Upper lobe of right lung (tissue), 1 donor: ENCODE measurements around the gene DPH1. TPM values are rescaled to one million over a fixed set of nuclear protein-coding genes. Genes with fewer than 3 reads are reported as not detected.

Experiments used
- ATAC-seq: fragments of 200-7000 bp; cut with Tn5 transposase; one replicate; pipeline ENCODE4 v1.9.1; 2020; ENCODE audit warnings: mild to moderate bottlenecking, moderate library complexity
- DNase-seq: peaks from one replicate; pipeline ENCODE4 v3.0.0-alpha.2; 2020
- H3K27ac ChIP-seq: fragments of 200-600 bp; one replicate; pipeline ENCODE4 v1.8.0; 2022
- H3K27me3 ChIP-seq: fragments of 200-600 bp; one replicate; pipeline ENCODE4 v1.8.0; 2022; ENCODE audit warnings: mild to moderate bottlenecking
- H3K36me3 ChIP-seq: fragments of 200-600 bp; one replicate; pipeline ENCODE4 v1.8.0; 2022
- H3K4me1 ChIP-seq: fragments of 200-600 bp; one replicate; pipeline ENCODE4 v1.8.0; 2022
- H3K4me3 ChIP-seq: fragments of 200-600 bp; one replicate; pipeline ENCODE4 v1.8.0; 2022; ENCODE audit warnings: mild to moderate bottlenecking
- H3K9me3 ChIP-seq: fragments of 200-600 bp; one replicate; pipeline ENCODE4 v1.8.0; 2022
- intact Hi-C: fragments of 100-400 bp; cut with DNase I; formaldehyde crosslinking; loops from one replicate; pipeline ENCODE4 v1.11.0; 2022
- total RNA-seq: library from RNA; stranded (reverse); fragmentation: NEBNext Ultra II Directional; extraction: Animal tissue kit (Norgen Biotek cat#: 25700); gene quantifications from one replicate; pipeline ENCODE4 v1.2.1, GENCODE V29; 2021
- TF ChIP-seq, protein P1 (sequence below): fragments of 200-600 bp; IDR thresholded peaks from one replicate; pipeline ENCODE4 v1.8.0; 2022; ENCODE audit warnings: antibody characterized with exemption
- donor health status: DM: no; HTN: yes; CAD: no; lungs with severe emphysema.

Gene DPH1
- total RNA-seq, 1 donor from 2014 or later: 47.8 TPM

DNA sequence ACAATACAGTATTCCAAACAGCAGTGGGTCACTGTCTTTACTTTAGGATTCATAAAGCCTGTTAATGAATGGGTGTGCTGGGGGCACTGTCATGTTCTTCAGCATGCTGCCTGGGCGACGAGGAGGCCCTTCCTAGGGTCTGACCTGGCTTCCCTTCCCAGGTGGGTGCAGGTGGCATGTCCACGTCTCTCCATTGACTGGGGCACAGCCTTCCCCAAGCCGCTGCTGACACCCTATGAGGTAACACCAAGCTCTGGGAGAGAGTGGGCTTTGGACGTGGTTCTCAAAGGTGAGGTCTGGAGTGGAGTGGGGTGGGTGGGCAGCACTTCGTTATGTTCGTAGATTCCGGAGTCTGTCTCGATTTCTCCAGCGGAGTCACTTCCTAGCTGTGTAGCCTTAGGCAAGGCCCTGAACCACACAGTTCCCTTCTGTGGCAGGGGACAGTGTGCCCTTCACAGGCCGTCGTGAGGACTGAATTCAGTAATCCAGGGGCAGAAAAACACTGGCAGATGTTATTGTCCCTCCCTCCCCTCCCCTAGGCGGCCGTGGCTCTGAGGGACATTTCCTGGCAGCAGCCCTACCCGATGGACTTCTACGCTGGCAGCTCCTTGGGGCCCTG, 11.1 kb downstream of the DPH1 start:
- Histone ChIP-seq H3K27me3 (no peaks in the 10 kb centered on the region), H3K4me3 (peak overlapping the region; percentile 80), H3K36me3 (peaks cover 52% of the 10 kb centered on the region), H3K27ac (peak overlapping the region; percentile 94), H3K4me1 (peaks cover 13% of the 10 kb centered on the region), H3K9me3 (no peaks in the 10 kb centered on the region)
- ATAC-seq (no peak), DNase-seq (no peak)
- TF ChIP-seq, protein P1, sequence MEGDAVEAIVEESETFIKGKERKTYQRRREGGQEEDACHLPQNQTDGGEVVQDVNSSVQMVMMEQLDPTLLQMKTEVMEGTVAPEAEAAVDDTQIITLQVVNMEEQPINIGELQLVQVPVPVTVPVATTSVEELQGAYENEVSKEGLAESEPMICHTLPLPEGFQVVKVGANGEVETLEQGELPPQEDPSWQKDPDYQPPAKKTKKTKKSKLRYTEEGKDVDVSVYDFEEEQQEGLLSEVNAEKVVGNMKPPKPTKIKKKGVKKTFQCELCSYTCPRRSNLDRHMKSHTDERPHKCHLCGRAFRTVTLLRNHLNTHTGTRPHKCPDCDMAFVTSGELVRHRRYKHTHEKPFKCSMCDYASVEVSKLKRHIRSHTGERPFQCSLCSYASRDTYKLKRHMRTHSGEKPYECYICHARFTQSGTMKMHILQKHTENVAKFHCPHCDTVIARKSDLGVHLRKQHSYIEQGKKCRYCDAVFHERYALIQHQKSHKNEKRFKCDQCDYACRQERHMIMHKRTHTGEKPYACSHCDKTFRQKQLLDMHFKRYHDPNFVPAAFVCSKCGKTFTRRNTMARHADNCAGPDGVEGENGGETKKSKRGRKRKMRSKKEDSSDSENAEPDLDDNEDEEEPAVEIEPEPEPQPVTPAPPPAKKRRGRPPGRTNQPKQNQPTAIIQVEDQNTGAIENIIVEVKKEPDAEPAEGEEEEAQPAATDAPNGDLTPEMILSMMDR: no peak
- intact Hi-C loops: no loop called here

DNA sequence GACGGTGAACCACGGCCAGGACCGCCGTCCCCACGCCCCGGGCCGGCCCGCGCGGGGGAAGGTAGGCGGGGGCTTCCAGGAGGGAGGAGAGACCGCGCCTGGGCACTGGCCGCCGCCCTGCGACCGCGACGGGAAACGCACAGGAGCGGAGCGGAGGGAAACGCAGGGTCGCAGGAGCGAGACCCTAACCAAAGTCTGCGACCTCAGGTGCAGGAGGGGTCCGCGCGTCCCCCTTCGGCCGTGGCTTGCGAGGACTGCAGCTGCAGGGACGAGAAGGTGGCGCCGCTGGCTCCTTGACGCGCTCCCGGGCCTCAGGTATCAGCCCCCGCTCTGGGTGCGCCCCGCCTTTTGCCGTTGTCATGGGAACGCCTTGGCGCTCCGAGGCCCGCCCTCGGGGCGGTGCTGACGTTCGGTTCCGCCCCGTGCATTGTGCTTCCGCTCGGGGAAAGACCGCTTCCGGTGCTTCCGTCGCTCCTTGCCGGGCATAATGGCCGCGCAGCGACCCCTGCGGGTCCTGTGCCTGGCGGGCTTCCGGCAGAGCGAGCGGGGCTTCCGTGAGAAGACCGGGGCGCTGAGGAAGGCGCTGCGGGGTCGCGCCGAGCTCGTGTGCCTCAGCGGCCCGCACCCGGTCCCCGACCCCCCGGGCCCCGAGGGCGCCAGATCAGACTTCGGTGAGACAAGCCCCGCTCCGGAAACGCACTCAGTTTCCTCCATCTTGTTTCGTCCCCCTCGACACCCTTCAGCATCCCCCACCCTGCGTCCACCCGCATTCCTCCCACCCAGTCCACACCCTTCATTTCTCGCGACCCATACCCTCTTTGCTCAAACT, 11.8 kb downstream of the DPH1 start, which contains the start of gene OVCA2:
TSS of gene OVCA2 (plus strand) at position 462 of the 829 bp plus-strand sequence. CDS start at position 488, 26 bp downstream.
- H3K4me3 ChIP-seq: peak within 1 kb of the TSS; percentile 80
- peak; percentile 97 for ATAC-seq
- intact Hi-C loops: no loop called here
- peak; percentile 97 for DNase-seq
- no peaks in the 10 kb centered on the region for H3K27me3 ChIP-seq
- peaks cover 13% of the 10 kb centered on the region for H3K4me1 ChIP-seq
- H3K9me3 ChIP-seq: no peaks in the 10 kb centered on the region
- peak within 1 kb of the TSS; percentile 94 for H3K27ac ChIP-seq
- TF ChIP-seq, protein P1: peak; percentile 51
- H3K36me3 ChIP-seq: peaks cover 45% of the 10 kb centered on the region

- no peak for ATAC-seq
- Histone ChIP-seq H3K27ac (peak overlapping the region; percentile 94), H3K27me3 (no peaks in the 10 kb centered on the region), H3K36me3 (peaks cover 39% of the 10 kb centered on the region), H3K4me1 (peaks cover 13% of the 10 kb centered on the region), H3K9me3 (no peaks in the 10 kb centered on the region), H3K4me3 (peak overlapping the region; percentile 80)
- DNase-seq: no peak
- intact Hi-C loops: no loop called here
- TF ChIP-seq, protein P1: no peak
Measured at GRCh38 chr17:2042390-2042847, 12.5 kb downstream of the DPH1 start.

DNA sequence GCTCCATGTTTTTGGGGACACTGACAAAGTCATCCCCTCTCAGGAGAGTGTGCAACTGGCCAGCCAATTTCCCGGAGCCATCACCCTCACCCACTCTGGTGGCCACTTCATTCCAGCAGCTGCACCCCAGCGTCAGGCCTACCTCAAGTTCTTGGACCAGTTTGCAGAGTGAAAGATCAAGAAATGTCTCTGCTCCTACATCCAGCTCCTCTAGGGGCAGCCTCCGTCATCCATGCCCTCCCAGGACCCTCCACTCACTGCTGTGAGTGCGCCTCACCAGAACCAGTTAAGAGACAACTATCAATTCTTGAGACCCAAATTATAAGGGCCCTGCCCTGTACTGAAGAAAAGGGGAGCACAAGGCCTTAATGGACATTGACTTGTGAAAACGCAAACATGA, 13.0 kb downstream of the DPH1 start:
- peaks cover 34% of the 10 kb centered on the region for H3K36me3 ChIP-seq
- peak overlapping the region; percentile 80 for H3K4me3 ChIP-seq
- TF ChIP-seq, protein P1: no peak
- peaks cover 13% of the 10 kb centered on the region for H3K4me1 ChIP-seq
- DNase-seq (no peak), ATAC-seq (no peak)
- peak overlapping the region; percentile 94 for H3K27ac ChIP-seq
- intact Hi-C loops: no loop called here
- no peaks in the 10 kb centered on the region for H3K27me3 ChIP-seq
- no peaks in the 10 kb centered on the region for H3K9me3 ChIP-seq

DNA sequence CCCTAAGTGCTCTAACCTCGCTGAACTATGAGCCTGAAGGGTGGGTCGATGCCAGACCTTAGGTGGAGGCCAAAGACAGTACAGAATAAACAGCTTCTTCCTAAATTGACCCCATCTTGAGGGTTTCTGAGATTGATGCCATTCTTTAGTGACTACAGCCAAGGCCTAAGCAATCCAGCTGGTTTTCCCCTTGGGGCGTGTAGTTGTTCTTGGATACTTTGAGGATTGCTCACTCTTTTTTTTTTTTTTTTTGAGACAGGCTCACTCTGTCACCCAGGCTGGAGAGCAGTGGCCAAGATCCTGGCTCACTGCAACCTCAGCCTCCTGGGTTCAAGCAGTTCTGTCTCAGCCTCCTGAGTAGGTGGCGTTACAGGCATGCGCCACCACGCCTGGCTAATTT, 13.8 kb downstream of the DPH1 start:
- intact Hi-C loops: no loop called here
- DNase-seq (no peak), ATAC-seq (no peak)
- H3K27me3 ChIP-seq: no peaks in the 10 kb centered on the region
- H3K36me3 ChIP-seq: peaks cover 26% of the 10 kb centered on the region
- H3K9me3 ChIP-seq: no peaks in the 10 kb centered on the region
- peaks cover 15% of the 10 kb centered on the region for H3K4me1 ChIP-seq
- no peak overlapping the region for H3K4me3 ChIP-seq
- no peak overlapping the region for H3K27ac ChIP-seq
- TF ChIP-seq, protein P1: no peak
